Inflammatory macrophage treated with lipopolysaccharide for 4 hours (primary cell): ENCODE results near the gene ARL16.

ENCODE experiments used
- DNase-seq: peaks from one replicate; pipeline ENCODE4 v3.0.0-alpha.2; 2020

ARL16 gene, protein sequence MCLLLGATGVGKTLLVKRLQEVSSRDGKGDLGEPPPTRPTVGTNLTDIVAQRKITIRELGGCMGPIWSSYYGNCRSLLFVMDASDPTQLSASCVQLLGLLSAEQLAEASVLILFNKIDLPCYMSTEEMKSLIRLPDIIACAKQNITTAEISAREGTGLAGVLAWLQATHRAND

GRCh38 chr17:81683584-81684441 lies at the start of gene ARL16, which contains the start of gene HGS:
Gene ARL16, minus strand, starts transcription at chr17:81683797. Its CDS starts 44 bp downstream, at chr17:81683753.
Gene HGS, plus strand, starts transcription at chr17:81684011. Its CDS starts 56 bp downstream, at chr17:81684067.
- DNase-seq: peak; percentile 100

DNA sequence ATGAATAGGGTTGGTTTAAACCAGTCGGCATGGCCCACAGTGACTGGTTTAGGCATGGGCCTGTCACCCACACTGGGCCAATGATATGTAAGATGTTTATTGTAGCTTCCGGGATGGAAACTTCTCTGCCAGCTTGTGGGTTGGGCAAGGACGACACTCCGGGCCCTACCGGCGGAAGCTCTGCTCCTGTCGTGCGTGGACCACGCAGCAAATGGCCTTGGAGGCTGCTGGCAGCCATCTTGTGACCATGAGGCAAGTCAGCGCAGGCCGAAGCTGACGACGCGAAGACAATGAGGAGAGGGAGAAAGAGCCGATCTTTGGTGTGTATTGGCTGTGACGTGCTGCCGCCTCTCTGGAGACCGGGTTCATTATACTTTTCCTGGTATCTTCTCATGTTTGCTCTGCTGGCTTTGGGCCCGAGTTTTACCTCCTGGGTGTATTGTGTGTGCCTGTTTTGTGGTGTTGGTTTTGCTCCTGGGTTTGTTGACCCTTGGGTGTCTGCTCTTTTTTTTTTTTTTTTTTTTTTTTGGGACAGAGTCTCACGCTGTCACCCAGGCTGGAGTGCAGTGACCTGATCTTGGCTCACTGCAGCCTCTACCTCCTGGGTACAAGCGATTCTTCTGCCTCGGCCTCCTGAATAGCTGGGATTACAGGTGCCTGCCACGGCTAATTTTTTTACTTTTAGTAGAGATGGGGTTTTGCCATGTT lies 43.9 kb upstream of the ARL16 start:
- no peak for DNase-seq

DNA sequence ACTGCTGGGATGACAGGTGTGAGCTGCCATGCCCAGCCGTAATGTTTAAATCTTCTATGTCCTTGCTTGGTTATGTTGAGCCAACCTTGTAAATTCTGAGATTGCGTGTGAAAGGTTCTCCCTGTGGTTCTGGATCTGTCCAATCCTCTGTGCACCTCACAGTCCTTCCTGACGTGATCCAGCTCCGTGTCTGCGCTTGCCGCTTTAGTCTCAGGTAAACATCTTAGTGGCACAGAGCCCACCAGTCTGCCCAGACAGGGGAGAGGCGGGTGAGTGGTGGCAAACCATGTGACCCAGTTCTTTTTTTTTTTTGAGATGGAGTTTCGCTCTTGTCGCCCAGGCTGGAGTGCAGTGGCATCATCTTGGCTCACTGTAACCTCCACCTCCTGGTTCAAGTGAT lies 42.4 kb upstream of the ARL16 start:
- no peak for DNase-seq

- DNase-seq: no peak
These were observed 41.8 kb upstream of the ARL16 start for GRCh38 chr17:81725439-81725838.

DNA sequence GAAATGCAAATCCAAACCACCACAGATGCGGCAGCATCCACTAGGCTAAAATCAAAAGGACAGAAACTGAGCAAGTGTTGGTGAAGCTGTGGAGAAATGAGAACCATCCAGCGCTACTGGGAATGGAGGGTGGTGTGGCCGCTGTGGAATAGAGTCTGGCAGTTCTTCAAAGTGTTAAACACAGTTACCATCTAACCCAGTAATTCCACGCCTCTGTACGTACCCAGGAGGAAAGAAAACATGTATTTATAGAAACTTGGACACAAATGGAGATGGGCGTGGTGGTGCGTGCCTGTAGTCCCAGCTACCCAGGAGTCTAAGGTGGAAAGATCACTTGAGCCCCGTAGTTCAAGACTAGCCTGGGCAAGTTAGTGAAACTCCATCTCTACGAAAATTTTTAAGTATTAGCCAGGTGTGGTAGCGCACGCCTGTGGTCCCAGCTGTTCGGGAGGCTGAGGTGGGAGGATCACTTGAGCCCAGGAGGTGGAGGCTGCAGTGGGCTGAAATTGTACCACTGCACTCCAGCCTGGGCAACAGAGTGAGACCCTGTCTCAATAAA lies 40.1 kb upstream of the ARL16 start:
- DNase-seq: no peak

- DNase-seq: no peak
These were observed 38.9 kb upstream of the ARL16 start for GRCh38 chr17:81722184-81723120.

- DNase-seq: no peak
These were observed 36.9 kb upstream of the ARL16 start for GRCh38 chr17:81720267-81721071.

DNA sequence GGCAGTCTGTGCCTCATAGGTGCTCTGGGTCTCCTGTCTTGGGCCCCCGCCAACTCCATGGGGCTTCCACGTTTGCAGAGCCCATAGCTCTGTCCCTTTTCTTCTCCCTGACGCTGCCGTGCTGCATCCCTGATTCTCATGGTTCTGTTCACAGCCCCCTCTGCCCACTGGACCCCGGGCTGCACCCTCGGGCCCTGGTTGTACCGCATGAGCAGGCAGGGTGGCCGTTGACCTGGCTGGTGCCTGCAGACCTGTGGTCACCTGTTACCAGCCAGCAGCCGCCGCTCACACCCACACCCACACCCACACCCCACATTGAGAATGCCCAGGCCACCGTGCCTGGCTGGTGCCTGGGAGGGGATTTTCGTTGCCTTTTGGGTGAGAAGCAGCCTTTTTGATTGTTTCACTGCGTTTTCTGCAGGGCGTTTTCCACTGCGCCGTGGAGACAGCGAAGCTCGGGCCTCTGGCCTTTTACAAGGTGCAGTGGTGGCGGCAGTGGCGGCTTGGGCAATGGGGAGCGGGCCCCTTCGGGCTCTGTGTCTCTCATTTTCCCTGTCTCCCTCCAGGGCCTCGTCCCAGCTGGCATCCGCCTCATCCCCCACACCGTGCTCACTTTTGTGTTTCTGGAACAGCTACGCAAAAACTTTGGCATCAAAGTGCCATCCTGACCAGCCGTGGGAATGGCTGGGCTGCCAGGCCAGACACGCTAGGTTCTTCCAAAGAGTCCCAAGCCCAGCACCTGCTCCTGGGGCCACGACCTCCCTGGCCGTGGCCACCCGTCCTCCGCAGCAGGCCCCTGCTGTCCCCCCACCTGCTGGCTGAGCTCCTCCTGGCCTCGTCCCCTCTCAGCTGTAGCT lies 36.0 kb upstream of the ARL16 start:
- DNase-seq: no peak

- no peak for DNase-seq
These were observed 34.1 kb upstream of the ARL16 start for GRCh38 chr17:81717766-81718089.

DNA sequence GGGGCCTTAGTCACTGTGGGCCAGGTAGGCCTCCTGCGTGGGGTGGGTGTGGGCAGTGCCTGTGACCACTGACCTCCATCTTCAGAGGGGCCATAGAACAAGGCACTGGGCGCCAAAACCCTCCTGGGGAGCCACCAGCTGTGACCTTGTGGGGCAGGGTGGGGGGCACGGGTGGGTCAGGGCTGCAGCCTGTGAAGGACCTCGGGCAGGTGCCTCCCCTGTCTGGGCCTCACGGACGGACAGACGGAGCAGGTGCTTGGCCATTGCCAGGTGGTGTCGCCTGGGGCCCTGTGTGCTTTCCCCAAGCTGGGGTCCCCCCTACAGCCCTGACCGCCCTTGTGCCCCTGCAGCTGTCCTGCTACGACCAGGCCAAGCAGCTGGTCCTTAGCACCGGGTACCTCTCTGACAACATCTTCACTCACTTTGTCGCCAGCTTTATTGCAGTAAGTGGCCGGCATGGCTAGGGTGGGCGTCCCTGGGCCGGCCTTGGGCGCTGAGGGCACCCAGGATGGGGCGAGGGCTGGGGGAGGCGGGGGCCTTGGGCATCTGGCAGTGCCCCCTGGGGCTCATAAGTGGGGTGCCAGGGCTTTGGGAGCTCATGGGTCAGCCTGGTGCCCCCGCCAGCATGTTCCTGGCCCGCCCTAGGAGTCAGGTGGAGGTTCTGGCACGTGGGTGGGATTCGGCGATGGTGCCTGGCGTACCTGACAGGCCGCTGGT lies 33.6 kb upstream of the ARL16 start:
- no peak for DNase-seq

GRCh38 chr17:81716674-81716996 lies 33.0 kb upstream of the ARL16 start:
- DNase-seq: no peak

GRCh38 chr17:81715872-81716673 lies 32.5 kb upstream of the ARL16 start:
- DNase-seq: no peak

GRCh38 chr17:81715107-81715871 lies 31.7 kb upstream of the ARL16 start:
- no peak for DNase-seq

DNA sequence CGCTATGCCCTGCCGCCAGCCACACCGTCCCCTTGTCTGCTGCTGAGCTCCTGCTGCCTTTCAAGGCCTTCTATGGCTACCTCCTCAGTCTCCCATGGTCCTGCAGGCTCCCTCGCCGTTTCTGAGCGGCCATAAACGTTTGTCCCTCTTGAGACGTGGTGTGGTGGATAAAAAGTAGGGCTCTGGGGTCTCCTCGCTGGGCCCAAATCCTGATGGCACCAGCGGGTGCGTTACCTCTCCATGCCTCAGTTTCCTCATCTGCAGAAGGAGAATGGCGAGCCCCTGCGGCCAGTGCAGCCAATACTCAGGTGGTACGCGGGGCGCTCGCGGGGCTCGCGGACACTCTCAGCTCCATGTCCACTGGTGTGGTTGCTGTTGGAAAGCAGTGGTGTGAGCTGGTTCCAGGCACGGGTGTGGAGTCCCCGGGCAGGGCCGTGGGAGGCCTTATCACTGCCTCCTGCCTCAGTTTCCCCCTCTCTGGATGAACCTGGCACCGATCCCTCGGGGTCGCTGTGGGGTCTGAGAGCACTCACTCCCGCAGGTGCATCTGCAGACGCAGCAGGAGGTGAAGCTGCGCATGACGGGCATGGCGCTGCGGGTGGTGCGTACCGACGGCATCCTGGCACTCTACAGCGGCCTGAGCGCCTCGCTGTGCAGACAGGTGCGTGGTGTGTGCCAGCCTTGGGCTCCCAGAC lies 31.0 kb upstream of the ARL16 start:
- no peak for DNase-seq

DNA sequence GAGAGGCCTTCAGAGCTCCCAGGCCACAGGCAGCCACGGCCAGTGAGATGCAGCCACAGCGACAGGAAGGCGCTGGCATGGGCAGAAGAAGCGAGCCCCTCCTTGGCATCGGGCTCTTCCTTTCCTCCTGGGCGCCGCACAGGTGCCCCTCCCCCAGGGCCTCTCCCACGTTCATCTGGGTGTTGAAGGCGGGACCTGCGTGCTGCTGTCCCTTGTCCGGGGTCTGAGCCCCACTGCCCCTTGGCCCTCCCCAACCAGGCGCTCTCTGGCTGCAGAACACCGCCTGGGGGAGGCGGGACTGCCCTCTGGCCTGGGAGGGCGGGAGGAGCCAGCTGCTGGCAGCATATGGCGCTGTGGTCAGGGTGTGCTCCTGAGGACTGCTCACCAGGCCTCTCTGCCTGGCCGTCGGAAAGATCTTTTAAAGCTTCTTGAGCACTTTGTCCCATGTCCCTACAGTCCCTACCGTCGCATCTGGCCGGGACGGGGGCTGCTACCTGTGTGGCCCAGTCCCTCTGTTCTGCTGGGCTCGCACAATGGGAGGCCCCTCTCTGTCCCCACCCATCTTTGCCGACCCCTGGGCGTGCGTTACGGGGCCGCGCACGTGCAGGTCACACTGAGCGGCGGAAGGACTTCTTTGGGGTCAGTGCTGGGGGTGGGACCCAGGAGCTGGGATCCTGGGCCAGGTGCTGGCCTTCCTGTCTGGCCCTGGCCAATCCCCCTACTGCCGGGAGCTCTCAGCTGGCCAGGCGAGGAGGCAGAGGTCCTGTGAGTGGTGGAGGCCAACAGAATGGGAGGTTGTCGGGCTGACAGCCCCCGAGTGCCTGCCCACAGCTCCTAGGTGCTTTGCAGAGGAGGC lies 30.2 kb upstream of the ARL16 start:
- DNase-seq: no peak

GRCh38 chr17:81713004-81713555 lies 29.5 kb upstream of the ARL16 start:
- DNase-seq: no peak
